WTC11 (cell line): ENCODE results near the gene XRCC5. TPM values are rescaled to one million over a fixed set of nuclear protein-coding genes. Genes with fewer than 3 reads are reported as not detected.

Experiments
- ATAC-seq: fragments of 200-7000 bp; cut with Tn5 transposase; 2 replicates; pipeline ENCODE4 v1.10.0; 2021; ENCODE audit warnings: mild to moderate bottlenecking, moderate library complexity
- CTCF ChIA-PET: fragments of 300-600 bp; sonication (Branson Sonifier 250); formaldehyde crosslinking; loops from one replicate; lab custom pipeline; 2021; ENCODE audit warnings: antibody characterized with exemption; lab: Charles Lee
- POLR2A ChIA-PET: fragments of 350-600 bp; sonication (Branson Sonifier 250); formaldehyde crosslinking; loops from one replicate; lab custom pipeline; 2021; ENCODE audit warnings: antibody characterized with exemption; lab: Charles Lee
- DNase-seq: peaks from one replicate; pipeline ENCODE4 v3.0.0; 2021; ENCODE audit warnings: low spot score
- H3K27ac Mint-ChIP-seq: 2 replicates; pipeline ENCODE4 v1.8.0; 2021; ENCODE audit warnings: mixed read lengths
- H3K27me3 Mint-ChIP-seq: 2 replicates; pipeline ENCODE4 v1.8.0; 2021; ENCODE audit warnings: low read depth, mild to moderate bottlenecking, moderate library complexity, mixed read lengths
- H3K36me3 Mint-ChIP-seq: 2 replicates; pipeline ENCODE4 v1.8.0; 2021; ENCODE audit warnings: mixed read lengths
- H3K4me1 Mint-ChIP-seq: 2 replicates; pipeline ENCODE4 v1.8.0; 2022; ENCODE audit warnings: mixed read lengths
- H3K4me3 Mint-ChIP-seq: 2 replicates; pipeline ENCODE4 v1.8.0; 2021; ENCODE audit warnings: mild to moderate bottlenecking, moderate library complexity, mixed read lengths
- H3K9me3 Mint-ChIP-seq: 2 replicates; pipeline ENCODE4 v1.8.0; 2021; ENCODE audit warnings: mixed read lengths
- FOXP1 ChIP-seq: sonication (generic); formaldehyde crosslinking; IDR thresholded peaks from 2 replicates; pipeline ENCODE4 v1.8.0; 2022; ENCODE audit warnings: missing genetic modification reagents, mild to moderate bottlenecking, moderate library complexity, borderline replicate concordance
- HMGA2 ChIP-seq: fragments of 250-450 bp; sonication (Bioruptor Pico); IDR thresholded peaks from 2 replicates; pipeline ENCODE4 v1.4.0; 2021; ENCODE audit warnings: mild to moderate bottlenecking, moderate library complexity
- JUN ChIP-seq: sonication (generic); formaldehyde crosslinking; IDR thresholded peaks from 2 replicates; pipeline ENCODE4 v1.8.0; 2023; ENCODE audit warnings: mild to moderate bottlenecking, missing genetic modification reagents
- MXD4 ChIP-seq: fragments of 250-450 bp; sonication (Bioruptor Pico); IDR thresholded peaks from 2 replicates; pipeline ENCODE4 v1.8.0; 2021; ENCODE audit warnings: mild to moderate bottlenecking, moderate library complexity, borderline replicate concordance
- NFATC4 ChIP-seq: fragments of 250-450 bp; sonication (Bioruptor Pico); IDR thresholded peaks from 2 replicates; pipeline ENCODE4 v1.9.0; 2021; ENCODE audit warnings: mild to moderate bottlenecking
- OVOL2 ChIP-seq: fragments of 250-450 bp; sonication (Bioruptor Pico); IDR thresholded peaks from 2 replicates; pipeline ENCODE4 v1.9.0; 2021; ENCODE audit warnings: mild to moderate bottlenecking, borderline replicate concordance
- RELA ChIP-seq: sonication (generic); formaldehyde crosslinking; IDR thresholded peaks from 2 replicates; pipeline ENCODE4 v1.8.1; 2022; ENCODE audit warnings: missing genetic modification reagents, mild to moderate bottlenecking, borderline replicate concordance
- SOX15 ChIP-seq: fragments of 250-450 bp; sonication (Bioruptor Pico); IDR thresholded peaks from 2 replicates; pipeline ENCODE4 v1.9.0; 2021; ENCODE audit warnings: mild to moderate bottlenecking
- ZNF317 ChIP-seq: sonication (generic); formaldehyde crosslinking; IDR thresholded peaks from 2 replicates; pipeline ENCODE4 v1.8.1; 2023; ENCODE audit warnings: low read depth, mild to moderate bottlenecking, moderate library complexity, missing genetic modification reagents, borderline replicate concordance
- total RNA-seq: library from RNA; stranded (reverse); gene quantifications from 3 replicates; pipeline ENCODE4 v1.2.3, GENCODE V29; 2021
- TF ChIP-seq, protein P1 (sequence below): sonication (generic); formaldehyde crosslinking; IDR thresholded peaks from 2 replicates; pipeline ENCODE4 v1.8.1; 2023; ENCODE audit warnings: mild to moderate bottlenecking, missing genetic modification reagents
- TF ChIP-seq, protein P2 (sequence below): sonication (generic); formaldehyde crosslinking; IDR thresholded peaks from 2 replicates; pipeline ENCODE4 v1.8.0; 2022; ENCODE audit warnings: mild to moderate bottlenecking, missing genetic modification reagents
- TF ChIP-seq, protein P3 (sequence below): sonication (generic); formaldehyde crosslinking; IDR thresholded peaks from 2 replicates; pipeline ENCODE4 v1.8.0; 2022; ENCODE audit warnings: missing genetic modification reagents
- TF ChIP-seq, protein P4 (sequence below): sonication (generic); formaldehyde crosslinking; conservative IDR thresholded peaks from 2 replicates; pipeline ENCODE4 v1.8.1; 2022; ENCODE audit warnings: mild to moderate bottlenecking, missing genetic modification reagents
- TF ChIP-seq, protein P5 (sequence below): sonication (generic); formaldehyde crosslinking; IDR thresholded peaks from 2 replicates; pipeline ENCODE4 v1.8.1; 2023; ENCODE audit warnings: mild to moderate bottlenecking, missing genetic modification reagents, borderline replicate concordance
- TF ChIP-seq, protein P6 (sequence below): sonication (generic); formaldehyde crosslinking; IDR thresholded peaks from 2 replicates; pipeline ENCODE4 v1.8.1; 2023; ENCODE audit warnings: mild to moderate bottlenecking, missing genetic modification reagents, moderate library complexity

XRCC5 gene
- total RNA-seq, 1 experiment from 2014 or later = 522 TPM

DNA sequence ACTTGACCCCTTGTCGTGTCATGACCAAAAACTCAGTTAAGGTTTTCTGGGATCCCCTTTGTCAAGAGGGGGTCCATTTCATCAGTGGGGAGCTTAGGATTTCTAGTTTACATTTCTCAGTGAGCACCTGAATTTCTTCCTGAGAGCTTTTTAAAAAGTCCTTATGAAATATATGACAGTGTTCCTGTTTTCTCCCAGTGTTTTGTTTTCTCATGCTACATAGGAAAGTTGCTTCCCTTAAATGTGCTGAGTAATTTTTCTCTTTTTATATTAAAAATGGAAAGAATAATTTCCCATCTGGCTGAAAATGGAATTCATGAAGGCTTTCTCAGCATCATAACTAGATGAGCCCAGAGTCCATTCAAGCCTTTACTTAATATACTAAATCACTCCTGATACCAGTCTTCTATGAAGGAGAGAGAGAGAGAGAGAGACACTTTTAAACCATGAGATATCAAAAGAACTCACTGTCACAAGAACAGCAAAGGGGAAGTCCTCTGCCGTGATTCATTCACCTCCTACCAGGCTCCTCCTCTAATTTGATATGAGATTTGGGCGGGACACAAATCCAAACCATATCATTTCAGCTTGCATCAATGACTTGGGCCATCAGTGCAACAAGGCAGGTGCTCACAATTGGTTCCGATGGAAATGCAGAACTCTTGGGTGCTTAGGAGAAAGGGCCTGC, 61.1 kb downstream of the XRCC5 start:
- POLR2A ChIA-PET = interaction anchor here (0.6 to 0.7 kb wide), 2 partner anchors 228 to 508 kb away, joined by 3 to 4 read pairs; no protein-coding TSS in a partner anchor
- H3K4me1 Mint-ChIP-seq = no peaks in the 10 kb centered on the region
- no peak overlapping the region for H3K4me3 Mint-ChIP-seq

More for the DNA sequence above, 61.1 kb downstream of the XRCC5 start:
- peaks cover 83% of the 10 kb centered on the region for H3K36me3 Mint-ChIP-seq
- TF ChIP-seq MXD4 (CRISPR knock-in tag) (no peak), OVOL2 (CRISPR knock-in tag) (no peak), RELA (no peak), NFATC4 (no peak), SOX15 (CRISPR knock-in tag) (no peak), JUN (CRISPR knock-in tag) (no peak), FOXP1 (CRISPR knock-in tag) (no peak), HMGA2 (CRISPR knock-in tag) (no peak), ZNF317 (CRISPR knock-in tag) (no peak)
- TF ChIP-seq, protein P1, sequence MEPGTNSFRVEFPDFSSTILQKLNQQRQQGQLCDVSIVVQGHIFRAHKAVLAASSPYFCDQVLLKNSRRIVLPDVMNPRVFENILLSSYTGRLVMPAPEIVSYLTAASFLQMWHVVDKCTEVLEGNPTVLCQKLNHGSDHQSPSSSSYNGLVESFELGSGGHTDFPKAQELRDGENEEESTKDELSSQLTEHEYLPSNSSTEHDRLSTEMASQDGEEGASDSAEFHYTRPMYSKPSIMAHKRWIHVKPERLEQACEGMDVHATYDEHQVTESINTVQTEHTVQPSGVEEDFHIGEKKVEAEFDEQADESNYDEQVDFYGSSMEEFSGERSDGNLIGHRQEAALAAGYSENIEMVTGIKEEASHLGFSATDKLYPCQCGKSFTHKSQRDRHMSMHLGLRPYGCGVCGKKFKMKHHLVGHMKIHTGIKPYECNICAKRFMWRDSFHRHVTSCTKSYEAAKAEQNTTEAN (CRISPR knock-in tag) = no peak
- TF ChIP-seq, protein P2, sequence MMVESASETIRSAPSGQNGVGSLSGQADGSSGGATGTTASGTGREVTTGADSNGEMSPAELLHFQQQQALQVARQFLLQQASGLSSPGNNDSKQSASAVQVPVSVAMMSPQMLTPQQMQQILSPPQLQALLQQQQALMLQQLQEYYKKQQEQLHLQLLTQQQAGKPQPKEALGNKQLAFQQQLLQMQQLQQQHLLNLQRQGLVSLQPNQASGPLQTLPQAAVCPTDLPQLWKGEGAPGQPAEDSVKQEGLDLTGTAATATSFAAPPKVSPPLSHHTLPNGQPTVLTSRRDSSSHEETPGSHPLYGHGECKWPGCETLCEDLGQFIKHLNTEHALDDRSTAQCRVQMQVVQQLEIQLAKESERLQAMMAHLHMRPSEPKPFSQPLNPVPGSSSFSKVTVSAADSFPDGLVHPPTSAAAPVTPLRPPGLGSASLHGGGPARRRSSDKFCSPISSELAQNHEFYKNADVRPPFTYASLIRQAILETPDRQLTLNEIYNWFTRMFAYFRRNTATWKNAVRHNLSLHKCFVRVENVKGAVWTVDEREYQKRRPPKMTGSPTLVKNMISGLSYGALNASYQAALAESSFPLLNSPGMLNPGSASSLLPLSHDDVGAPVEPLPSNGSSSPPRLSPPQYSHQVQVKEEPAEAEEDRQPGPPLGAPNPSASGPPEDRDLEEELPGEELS = no peak
- TF ChIP-seq, protein P3, sequence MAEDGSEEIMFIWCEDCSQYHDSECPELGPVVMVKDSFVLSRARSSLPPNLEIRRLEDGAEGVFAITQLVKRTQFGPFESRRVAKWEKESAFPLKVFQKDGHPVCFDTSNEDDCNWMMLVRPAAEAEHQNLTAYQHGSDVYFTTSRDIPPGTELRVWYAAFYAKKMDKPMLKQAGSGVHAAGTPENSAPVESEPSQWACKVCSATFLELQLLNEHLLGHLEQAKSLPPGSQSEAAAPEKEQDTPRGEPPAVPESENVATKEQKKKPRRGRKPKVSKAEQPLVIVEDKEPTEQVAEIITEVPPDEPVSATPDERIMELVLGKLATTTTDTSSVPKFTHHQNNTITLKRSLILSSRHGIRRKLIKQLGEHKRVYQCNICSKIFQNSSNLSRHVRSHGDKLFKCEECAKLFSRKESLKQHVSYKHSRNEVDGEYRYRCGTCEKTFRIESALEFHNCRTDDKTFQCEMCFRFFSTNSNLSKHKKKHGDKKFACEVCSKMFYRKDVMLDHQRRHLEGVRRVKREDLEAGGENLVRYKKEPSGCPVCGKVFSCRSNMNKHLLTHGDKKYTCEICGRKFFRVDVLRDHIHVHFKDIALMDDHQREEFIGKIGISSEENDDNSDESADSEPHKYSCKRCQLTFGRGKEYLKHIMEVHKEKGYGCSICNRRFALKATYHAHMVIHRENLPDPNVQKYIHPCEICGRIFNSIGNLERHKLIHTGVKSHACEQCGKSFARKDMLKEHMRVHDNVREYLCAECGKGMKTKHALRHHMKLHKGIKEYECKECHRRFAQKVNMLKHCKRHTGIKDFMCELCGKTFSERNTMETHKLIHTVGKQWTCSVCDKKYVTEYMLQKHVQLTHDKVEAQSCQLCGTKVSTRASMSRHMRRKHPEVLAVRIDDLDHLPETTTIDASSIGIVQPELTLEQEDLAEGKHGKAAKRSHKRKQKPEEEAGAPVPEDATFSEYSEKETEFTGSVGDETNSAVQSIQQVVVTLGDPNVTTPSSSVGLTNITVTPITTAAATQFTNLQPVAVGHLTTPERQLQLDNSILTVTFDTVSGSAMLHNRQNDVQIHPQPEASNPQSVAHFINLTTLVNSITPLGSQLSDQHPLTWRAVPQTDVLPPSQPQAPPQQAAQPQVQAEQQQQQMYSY = no peak
- TF ChIP-seq, protein P4, sequence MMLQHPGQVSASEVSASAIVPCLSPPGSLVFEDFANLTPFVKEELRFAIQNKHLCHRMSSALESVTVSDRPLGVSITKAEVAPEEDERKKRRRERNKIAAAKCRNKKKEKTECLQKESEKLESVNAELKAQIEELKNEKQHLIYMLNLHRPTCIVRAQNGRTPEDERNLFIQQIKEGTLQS (CRISPR knock-in tag) = no peak
- TF ChIP-seq, protein P5, sequence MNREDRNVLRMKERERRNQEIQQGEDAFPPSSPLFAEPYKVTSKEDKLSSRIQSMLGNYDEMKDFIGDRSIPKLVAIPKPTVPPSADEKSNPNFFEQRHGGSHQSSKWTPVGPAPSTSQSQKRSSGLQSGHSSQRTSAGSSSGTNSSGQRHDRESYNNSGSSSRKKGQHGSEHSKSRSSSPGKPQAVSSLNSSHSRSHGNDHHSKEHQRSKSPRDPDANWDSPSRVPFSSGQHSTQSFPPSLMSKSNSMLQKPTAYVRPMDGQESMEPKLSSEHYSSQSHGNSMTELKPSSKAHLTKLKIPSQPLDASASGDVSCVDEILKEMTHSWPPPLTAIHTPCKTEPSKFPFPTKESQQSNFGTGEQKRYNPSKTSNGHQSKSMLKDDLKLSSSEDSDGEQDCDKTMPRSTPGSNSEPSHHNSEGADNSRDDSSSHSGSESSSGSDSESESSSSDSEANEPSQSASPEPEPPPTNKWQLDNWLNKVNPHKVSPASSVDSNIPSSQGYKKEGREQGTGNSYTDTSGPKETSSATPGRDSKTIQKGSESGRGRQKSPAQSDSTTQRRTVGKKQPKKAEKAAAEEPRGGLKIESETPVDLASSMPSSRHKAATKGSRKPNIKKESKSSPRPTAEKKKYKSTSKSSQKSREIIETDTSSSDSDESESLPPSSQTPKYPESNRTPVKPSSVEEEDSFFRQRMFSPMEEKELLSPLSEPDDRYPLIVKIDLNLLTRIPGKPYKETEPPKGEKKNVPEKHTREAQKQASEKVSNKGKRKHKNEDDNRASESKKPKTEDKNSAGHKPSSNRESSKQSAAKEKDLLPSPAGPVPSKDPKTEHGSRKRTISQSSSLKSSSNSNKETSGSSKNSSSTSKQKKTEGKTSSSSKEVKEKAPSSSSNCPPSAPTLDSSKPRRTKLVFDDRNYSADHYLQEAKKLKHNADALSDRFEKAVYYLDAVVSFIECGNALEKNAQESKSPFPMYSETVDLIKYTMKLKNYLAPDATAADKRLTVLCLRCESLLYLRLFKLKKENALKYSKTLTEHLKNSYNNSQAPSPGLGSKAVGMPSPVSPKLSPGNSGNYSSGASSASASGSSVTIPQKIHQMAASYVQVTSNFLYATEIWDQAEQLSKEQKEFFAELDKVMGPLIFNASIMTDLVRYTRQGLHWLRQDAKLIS (CRISPR knock-in tag) = no peak
- TF ChIP-seq, protein P6, sequence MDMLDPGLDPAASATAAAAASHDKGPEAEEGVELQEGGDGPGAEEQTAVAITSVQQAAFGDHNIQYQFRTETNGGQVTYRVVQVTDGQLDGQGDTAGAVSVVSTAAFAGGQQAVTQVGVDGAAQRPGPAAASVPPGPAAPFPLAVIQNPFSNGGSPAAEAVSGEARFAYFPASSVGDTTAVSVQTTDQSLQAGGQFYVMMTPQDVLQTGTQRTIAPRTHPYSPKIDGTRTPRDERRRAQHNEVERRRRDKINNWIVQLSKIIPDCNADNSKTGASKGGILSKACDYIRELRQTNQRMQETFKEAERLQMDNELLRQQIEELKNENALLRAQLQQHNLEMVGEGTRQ (CRISPR knock-in tag) = no peak
- H3K9me3 Mint-ChIP-seq = no peaks in the 10 kb centered on the region
- ATAC-seq (no peak), DNase-seq (no peak)
- H3K27ac Mint-ChIP-seq = no peak overlapping the region; the same call in 1 of the 2 replicates
- H3K27me3 Mint-ChIP-seq = no peaks in the 10 kb centered on the region
- CTCF ChIA-PET = no interaction called here
